GM18873 (cell line): ENCODE data around the gene OR13H1.
"Not testable (repeated sequence)": the region's sequence is repeated elsewhere in the genome, so short reads cannot be mapped to it uniquely, and the experiment has no call there.

ENCODE experiments used
- ATAC-seq: cut with Tn5 transposase; IDR thresholded peaks from one replicate; pipeline ENCODE4 v1.9.1; 2021; ENCODE audit warnings: mild to moderate bottlenecking, moderate library complexity, moderate number of reproducible peaks; ENCODE audit not compliant: unreplicated experiment, low FRiP score

The OR13H1 gene

GRCh38 chrX:131543774-131544173, at the start of gene OR13H1:
TSS of gene OR13H1 (plus strand) at chrX:131544074. CDS start at chrX:131544074, 0 bp downstream.
- ATAC-seq = no peak

GRCh38 chrX:131501556-131501955, 42.3 kb upstream of the OR13H1 start:
- ATAC-seq = not testable (repeated sequence)

GRCh38 chrX:131513159-131513914, 30.5 kb upstream of the OR13H1 start:
- ATAC-seq = no peak

GRCh38 chrX:131521824-131522223, 22.1 kb upstream of the OR13H1 start:
- ATAC-seq = no peak

- no peak for ATAC-seq
Observed at GRCh38 chrX:131544218-131544617, 344 bp downstream of the OR13H1 start.

- no peak for ATAC-seq
Observed at GRCh38 chrX:131549011-131549410, 5.1 kb downstream of the OR13H1 start.

GRCh38 chrX:131552453-131552852, 8.6 kb downstream of the OR13H1 start:
- ATAC-seq = not testable (repeated sequence)

GRCh38 chrX:131558562-131558961, 14.7 kb downstream of the OR13H1 start:
- no peak for ATAC-seq

GRCh38 chrX:131564553-131565229, 20.8 kb downstream of the OR13H1 start:
- no peak for ATAC-seq

GRCh38 chrX:131565909-131566308, 22.0 kb downstream of the OR13H1 start:
- ATAC-seq = no peak

GRCh38 chrX:131571348-131571747, 27.5 kb downstream of the OR13H1 start:
- no peak for ATAC-seq

- ATAC-seq = no peak
Observed at GRCh38 chrX:131572372-131573014, 28.6 kb downstream of the OR13H1 start.

- ATAC-seq = no peak
Observed at GRCh38 chrX:131577413-131577812, 33.5 kb downstream of the OR13H1 start.

- ATAC-seq = no peak
Observed at GRCh38 chrX:131577999-131578734, 34.3 kb downstream of the OR13H1 start.

- not testable (repeated sequence) for ATAC-seq
Observed at GRCh38 chrX:131578735-131579367, 35.0 kb downstream of the OR13H1 start.

GRCh38 chrX:131588995-131589394, 45.1 kb downstream of the OR13H1 start:
- ATAC-seq = no peak
